Activated CD4-positive, alpha-beta memory T cell treated with anti-CD3 and anti-CD28 coated beads, Interleukin-2, amount 10 ng/mL, durations not matched to agents 7 days and 5 days (primary cell): ENCODE results near the gene OPHN1. TPM values are rescaled to one million over a fixed set of nuclear protein-coding genes. Genes with fewer than 3 reads are reported as not detected.

ENCODE experiments used
- CTCF ChIA-PET: fragments of 350-600 bp; sonication (Branson Sonifier 250); formaldehyde crosslinking; loops from one replicate; lab custom pipeline; 2021; ENCODE audit warnings: antibody characterized with exemption, inconsistent platforms; lab: Charles Lee
- POLR2A ChIA-PET: fragments of 350-600 bp; sonication (Branson Sonifier 250); formaldehyde crosslinking; loops from one replicate; lab custom pipeline; 2021; ENCODE audit warnings: antibody characterized with exemption; lab: Charles Lee
- DNase-seq: peaks from one replicate; pipeline ENCODE4 v3.0.0-alpha.2; 2020
- H3K27ac Mint-ChIP-seq: one replicate; pipeline ENCODE4 v1.8.0; 2021; ENCODE audit warnings: mild to moderate bottlenecking, mixed read lengths
- H3K27me3 Mint-ChIP-seq: one replicate; pipeline ENCODE4 v1.8.0; 2021; ENCODE audit warnings: mixed read lengths
- H3K36me3 Mint-ChIP-seq: one replicate; pipeline ENCODE4 v1.8.0; 2021; ENCODE audit warnings: low read depth, mixed read lengths
- H3K4me1 Mint-ChIP-seq: one replicate; pipeline ENCODE4 v1.8.0; 2021; ENCODE audit warnings: mixed read lengths
- H3K4me3 Mint-ChIP-seq: one replicate; pipeline ENCODE4 v1.8.0; 2021; ENCODE audit warnings: mild to moderate bottlenecking, mixed read lengths
- H3K9me3 Mint-ChIP-seq: one replicate; pipeline ENCODE4 v1.8.0; 2021; ENCODE audit warnings: mixed read lengths
- total RNA-seq, 2 experiments: library from RNA; stranded (reverse); gene quantifications; one replicate each; pipeline ENCODE4 v1.2.3, GENCODE V29; 2021

OPHN1 gene
- total RNA-seq, 2 experiments from 2014 or later, result 0.10 to 0.30 TPM

DNA sequence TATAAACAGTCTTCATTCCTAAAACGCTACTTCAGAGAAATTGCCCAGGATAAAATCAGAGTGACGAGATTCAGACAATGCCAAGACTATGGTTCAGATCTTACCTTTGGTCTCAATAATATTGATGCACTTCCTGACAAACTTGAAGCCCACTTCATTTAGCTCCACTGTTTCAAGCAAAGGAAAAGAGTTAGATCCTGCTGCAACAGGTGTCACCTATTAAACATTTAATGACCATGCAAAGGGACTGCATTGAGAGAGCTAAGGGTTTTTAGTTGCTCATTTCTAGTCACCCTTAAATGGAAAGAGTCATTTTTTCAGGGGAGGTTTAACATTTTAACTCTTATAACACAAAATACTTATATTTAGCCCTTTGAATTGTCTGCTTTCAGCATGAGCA is 239.5 kb downstream of the OPHN1 start:
- no peaks in the 10 kb centered on the region for H3K9me3 Mint-ChIP-seq
- CTCF ChIA-PET, result no interaction called here

DNA sequence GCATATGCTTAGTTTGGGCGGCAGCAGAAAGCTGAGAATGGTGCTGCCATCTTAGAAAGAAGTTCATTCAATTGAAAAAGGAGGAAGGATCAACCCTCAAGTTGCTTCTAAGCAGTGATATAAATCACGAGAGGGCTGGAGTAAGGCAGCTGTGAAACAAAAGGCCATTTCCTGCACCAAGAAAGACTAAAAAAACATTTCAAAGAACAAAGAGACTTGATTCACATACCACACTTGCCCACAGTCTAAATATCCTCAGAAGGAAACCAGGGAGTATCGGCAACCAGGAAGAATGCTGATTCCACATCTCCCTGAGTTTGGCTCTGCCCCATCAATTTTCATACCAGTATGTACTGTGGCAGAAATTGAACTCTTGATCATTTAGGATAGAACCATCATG is 240.1 kb downstream of the OPHN1 start:
- H3K27ac Mint-ChIP-seq, result no peak overlapping the region
- H3K9me3 Mint-ChIP-seq, result no peaks in the 10 kb centered on the region
- CTCF ChIA-PET, result no interaction called here
- H3K4me1 Mint-ChIP-seq, result peaks cover 12% of the 10 kb centered on the region
- no peak for DNase-seq
- no peaks in the 10 kb centered on the region for H3K27me3 Mint-ChIP-seq
- no peaks in the 10 kb centered on the region for H3K36me3 Mint-ChIP-seq
- POLR2A ChIA-PET, result no interaction called here
- H3K4me3 Mint-ChIP-seq, result no peak overlapping the region

More for the DNA sequence above, 239.5 kb downstream of the OPHN1 start:
- DNase-seq, result no peak
- Mint-ChIP-seq H3K4me3 (no peak overlapping the region), H3K27ac (no peak overlapping the region), H3K36me3 (no peaks in the 10 kb centered on the region), H3K27me3 (no peaks in the 10 kb centered on the region), H3K4me1 (peaks cover 12% of the 10 kb centered on the region)
- POLR2A ChIA-PET, result no interaction called here

DNA sequence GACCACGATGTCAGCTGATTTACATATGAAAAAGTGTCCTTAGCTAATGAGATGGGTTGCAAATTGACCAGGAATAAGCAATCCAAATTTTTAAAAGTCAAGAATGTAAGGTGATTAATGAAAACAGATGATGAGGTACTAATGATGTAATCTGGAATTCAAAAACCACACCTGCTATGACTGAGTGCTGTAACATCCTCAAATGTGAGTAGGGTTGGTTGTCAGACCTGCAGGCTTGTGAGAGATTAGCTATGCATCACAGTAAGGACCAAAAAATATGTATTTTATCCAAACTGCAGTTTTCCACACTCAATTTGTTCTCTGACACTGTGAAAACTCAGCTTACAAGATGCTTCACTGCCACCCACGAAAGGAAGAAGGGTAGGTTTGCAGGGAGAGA is 242.5 kb downstream of the OPHN1 start:
- no peaks in the 10 kb centered on the region for H3K9me3 Mint-ChIP-seq
- no peaks in the 10 kb centered on the region for H3K36me3 Mint-ChIP-seq
- no peaks in the 10 kb centered on the region for H3K27me3 Mint-ChIP-seq
- H3K27ac Mint-ChIP-seq, result no peak overlapping the region
- ChIA-PET CTCF (no interaction called here), POLR2A (no interaction called here)
- peaks cover 21% of the 10 kb centered on the region for H3K4me1 Mint-ChIP-seq
- DNase-seq, result no peak
- no peak overlapping the region for H3K4me3 Mint-ChIP-seq

DNA sequence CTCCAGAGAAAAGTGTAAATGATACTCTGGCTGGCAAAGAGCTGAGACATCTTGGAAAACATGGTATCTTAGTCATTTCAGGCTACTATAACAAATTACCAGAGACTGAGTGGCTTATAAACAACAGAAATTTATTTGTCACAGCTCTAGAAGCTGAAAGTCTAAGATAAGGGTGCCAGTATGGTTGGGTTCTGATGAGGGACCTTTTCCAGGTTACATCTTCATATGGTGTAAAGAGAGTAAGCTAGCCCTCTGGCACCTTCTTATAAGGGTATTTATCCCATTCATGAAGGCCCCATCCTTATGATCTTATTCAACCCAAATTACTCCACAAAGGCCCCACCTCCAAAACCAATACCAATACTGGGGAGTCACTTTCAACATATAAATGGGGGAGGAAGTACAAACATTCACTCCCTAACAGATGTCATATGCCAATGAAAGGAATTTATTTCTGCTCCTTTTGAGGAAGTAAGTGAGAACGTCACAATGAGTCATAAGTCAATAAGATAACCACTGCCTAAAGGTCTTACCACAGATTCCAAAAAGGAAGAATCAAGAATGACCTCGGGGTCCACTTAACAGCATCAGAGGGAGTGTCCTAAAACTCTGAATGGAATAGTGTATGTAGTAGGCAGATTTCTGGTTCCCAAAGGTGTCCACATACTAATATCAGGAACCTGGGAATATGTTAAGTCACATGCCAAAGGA is 246.6 kb downstream of the OPHN1 start:
- Mint-ChIP-seq H3K9me3 (peaks cover 2% of the 10 kb centered on the region), H3K36me3 (peaks cover 6% of the 10 kb centered on the region), H3K4me3 (no peak overlapping the region), H3K4me1 (peaks cover 26% of the 10 kb centered on the region), H3K27me3 (no peaks in the 10 kb centered on the region), H3K27ac (no peak overlapping the region)
- ChIA-PET POLR2A (no interaction called here), CTCF (interaction anchor here (0.7 kb wide), 1 partner anchor 40 kb away, joined by 3 read pairs; no protein-coding TSS in a partner anchor)
- DNase-seq, result no peak

DNA sequence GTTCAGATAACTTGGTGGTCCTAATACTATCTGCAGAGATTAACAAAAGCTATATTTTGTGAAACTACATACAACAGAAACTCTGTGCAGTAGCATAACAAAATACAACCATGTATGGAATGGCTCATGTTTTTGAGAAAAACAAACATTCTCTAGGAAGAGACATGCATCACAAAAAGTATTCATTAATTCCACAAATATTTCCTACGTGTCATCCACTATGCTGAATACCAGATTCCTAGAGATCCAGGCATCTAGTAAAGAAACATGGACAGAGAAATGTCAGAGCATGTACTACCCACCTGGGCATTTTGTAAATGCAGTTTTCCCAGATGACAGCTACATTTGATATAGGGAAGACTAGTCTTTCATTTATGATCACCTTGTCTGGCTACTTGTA is 248.1 kb downstream of the OPHN1 start:
- Mint-ChIP-seq H3K4me1 (peaks cover 33% of the 10 kb centered on the region), H3K27me3 (no peaks in the 10 kb centered on the region), H3K36me3 (peaks cover 6% of the 10 kb centered on the region), H3K9me3 (peaks cover 2% of the 10 kb centered on the region), H3K4me3 (no peak overlapping the region), H3K27ac (no peak overlapping the region)
- POLR2A ChIA-PET, result no interaction called here
- no peak for DNase-seq
- CTCF ChIA-PET, result interaction anchor here (2.1 kb wide), 1 partner anchor 12 kb away, joined by 6 read pairs; no protein-coding TSS in a partner anchor

DNA sequence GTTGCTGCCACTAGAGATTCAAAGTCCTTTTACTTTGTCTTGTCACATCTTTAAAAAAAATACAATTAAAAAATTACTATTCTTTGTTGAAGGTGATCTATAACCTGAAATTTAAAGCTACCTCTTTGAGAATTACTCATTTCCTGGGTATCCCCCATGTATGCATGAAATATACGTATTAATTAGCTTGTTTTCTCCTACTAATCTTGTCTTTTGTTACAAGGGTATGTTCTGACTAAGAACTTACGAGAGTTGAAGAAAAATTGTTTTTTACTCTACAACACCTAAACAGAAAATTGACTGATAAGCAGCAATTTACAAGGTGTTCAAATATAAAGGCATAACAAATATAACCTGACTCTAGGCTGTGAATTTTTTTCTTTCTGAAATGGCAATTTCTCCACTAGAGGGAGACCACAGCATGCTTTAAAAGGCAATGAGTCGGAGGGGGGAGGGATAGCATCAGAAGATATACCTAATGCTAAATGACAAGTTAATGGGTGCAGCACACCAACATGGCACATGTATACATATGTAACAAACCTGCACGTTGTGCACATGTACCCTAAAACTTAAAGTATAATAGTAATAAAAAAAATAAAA is 249.6 kb downstream of the OPHN1 start:
- POLR2A ChIA-PET, result no interaction called here
- H3K4me1 Mint-ChIP-seq, result peaks cover 41% of the 10 kb centered on the region
- no peak overlapping the region for H3K27ac Mint-ChIP-seq
- no peaks in the 10 kb centered on the region for H3K27me3 Mint-ChIP-seq
- H3K9me3 Mint-ChIP-seq, result peaks cover 3% of the 10 kb centered on the region
- H3K4me3 Mint-ChIP-seq, result no peak overlapping the region
- no peak for DNase-seq
- CTCF ChIA-PET, result interaction anchor here (0.9 to 1.4 kb wide), 2 partner anchors 13 to 645 kb away, joined by 4 read pairs; partner anchors contain the start of gene EFNB1
- peaks cover 6% of the 10 kb centered on the region for H3K36me3 Mint-ChIP-seq

DNA sequence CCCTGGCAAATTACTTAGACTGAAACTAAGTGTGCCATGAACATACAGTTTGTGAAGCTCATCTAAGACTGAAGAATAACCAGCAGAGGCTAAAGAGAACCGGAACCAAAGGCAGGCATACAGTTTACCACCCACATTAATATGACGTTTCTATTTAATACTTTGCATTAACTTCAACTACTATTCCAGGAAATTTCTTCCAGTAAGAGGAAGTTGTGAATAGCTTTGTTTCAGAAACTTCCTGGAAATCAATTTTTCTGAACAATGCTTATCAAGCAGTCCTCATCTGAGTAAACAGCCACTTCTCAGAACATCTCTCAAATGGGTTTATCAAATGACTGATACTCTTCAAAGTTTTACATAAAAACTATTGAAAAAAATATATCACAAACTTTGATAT is 252.7 kb downstream of the OPHN1 start:
- peak overlapping the region; percentile 70 for H3K27ac Mint-ChIP-seq
- H3K27me3 Mint-ChIP-seq, result no peaks in the 10 kb centered on the region
- H3K36me3 Mint-ChIP-seq, result peaks cover 12% of the 10 kb centered on the region
- ChIA-PET POLR2A (interaction anchor here (0.6 to 1.0 kb wide), 3 partner anchors 16 to 1449 kb away, joined by 3 read pairs; no protein-coding TSS in a partner anchor), CTCF (no interaction called here)
- DNase-seq, result no peak
- peaks cover 8% of the 10 kb centered on the region for H3K9me3 Mint-ChIP-seq
- no peak overlapping the region for H3K4me3 Mint-ChIP-seq
- peaks cover 38% of the 10 kb centered on the region for H3K4me1 Mint-ChIP-seq

DNA sequence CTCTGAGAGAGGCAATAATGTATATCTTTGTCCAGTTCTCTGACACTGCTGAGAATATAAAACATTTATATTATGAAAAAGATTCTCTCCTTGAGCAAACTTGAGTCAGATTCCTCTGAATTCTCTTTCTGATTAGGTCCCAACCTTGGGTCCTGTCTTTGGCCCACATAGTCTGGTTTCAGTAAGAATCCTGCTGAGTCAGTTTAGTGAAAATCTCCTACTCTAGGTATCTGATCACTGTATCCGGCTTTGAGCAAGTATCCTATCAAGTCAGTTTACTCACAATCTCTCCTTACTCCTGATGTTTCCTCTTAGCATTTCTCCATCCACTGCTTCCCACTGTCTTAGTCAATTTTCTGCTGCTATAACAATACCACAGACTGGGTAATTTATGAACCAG is 253.9 kb downstream of the OPHN1 start:
- peaks cover 36% of the 10 kb centered on the region for H3K4me1 Mint-ChIP-seq
- CTCF ChIA-PET, result no interaction called here
- DNase-seq, result no peak
- H3K4me3 Mint-ChIP-seq, result no peak overlapping the region
- peak overlapping the region; percentile 52 for H3K27ac Mint-ChIP-seq
- peaks cover 12% of the 10 kb centered on the region for H3K36me3 Mint-ChIP-seq
- H3K9me3 Mint-ChIP-seq, result peaks cover 8% of the 10 kb centered on the region
- POLR2A ChIA-PET, result no interaction called here
- H3K27me3 Mint-ChIP-seq, result no peaks in the 10 kb centered on the region

DNA sequence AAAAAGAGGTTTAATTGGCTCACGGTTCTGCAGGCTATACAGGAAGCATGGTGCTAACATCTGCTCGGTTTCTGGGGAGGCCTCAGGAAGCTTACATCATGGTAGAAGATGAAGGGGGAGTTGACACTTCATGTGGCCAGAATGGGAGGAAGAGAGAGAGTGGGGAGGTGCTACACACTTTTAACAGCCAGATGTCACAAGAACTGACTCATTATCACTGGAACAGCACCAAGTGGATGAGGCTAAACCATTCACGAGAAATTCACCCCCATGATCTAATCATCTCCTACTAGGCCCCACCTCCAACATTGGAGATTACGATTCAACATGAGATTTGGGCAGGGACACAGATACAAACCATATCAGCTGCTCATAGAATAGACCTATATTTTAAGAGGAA is 255.8 kb downstream of the OPHN1 start:
- H3K36me3 Mint-ChIP-seq, result peaks cover 12% of the 10 kb centered on the region
- no peak overlapping the region for H3K4me3 Mint-ChIP-seq
- ChIA-PET CTCF (no interaction called here), POLR2A (no interaction called here)
- peaks cover 27% of the 10 kb centered on the region for H3K4me1 Mint-ChIP-seq
- DNase-seq, result no peak
- no peaks in the 10 kb centered on the region for H3K27me3 Mint-ChIP-seq
- peaks cover 8% of the 10 kb centered on the region for H3K9me3 Mint-ChIP-seq
- peak overlapping the region; percentile 59 for H3K27ac Mint-ChIP-seq

DNA sequence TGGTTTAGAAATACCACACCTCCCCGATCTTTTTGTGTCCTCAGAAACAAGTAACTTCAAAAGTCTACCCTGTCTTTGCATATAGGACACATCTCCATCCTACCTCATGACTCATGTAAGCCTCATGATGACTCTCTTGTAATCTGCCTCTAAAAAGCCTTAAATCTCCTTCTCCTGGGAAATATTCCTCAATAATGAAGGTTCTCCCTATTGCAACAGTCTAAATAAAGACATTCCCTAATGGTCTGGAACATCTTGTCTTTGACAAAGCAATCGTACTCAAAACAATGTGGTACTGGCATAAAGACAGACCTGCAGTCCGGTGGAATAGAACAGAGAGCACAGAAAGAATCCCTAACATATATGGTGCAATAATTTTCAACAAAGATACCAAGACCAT is 257.7 kb downstream of the OPHN1 start:
- CTCF ChIA-PET, result no interaction called here
- Mint-ChIP-seq H3K27me3 (no peaks in the 10 kb centered on the region), H3K9me3 (peaks cover 6% of the 10 kb centered on the region), H3K4me3 (no peak overlapping the region), H3K27ac (no peak overlapping the region), H3K4me1 (peaks cover 16% of the 10 kb centered on the region), H3K36me3 (peaks cover 7% of the 10 kb centered on the region)
- POLR2A ChIA-PET, result no interaction called here
- DNase-seq, result no peak

DNA sequence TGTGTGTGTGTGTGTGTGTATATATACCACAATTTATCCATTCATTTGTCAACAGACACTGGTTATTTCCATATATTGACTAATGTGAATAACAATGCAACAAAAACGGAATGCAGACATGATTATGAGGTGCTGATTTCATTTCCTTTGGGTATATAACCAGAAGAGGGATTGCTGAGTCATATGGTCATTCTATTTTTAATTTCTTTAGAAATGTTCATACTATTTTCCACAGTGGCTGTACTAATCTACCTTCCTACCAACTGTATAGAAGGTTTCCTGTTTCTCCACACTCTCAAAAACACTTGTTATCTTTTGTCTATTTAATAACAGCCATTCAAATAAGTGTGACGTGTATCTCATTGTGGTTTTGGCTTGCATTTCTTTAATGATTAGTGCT is 269.9 kb downstream of the OPHN1 start:
- POLR2A ChIA-PET, result no interaction called here
- H3K4me3 Mint-ChIP-seq, result no peak overlapping the region
- no peaks in the 10 kb centered on the region for H3K36me3 Mint-ChIP-seq
- H3K9me3 Mint-ChIP-seq, result peaks cover 3% of the 10 kb centered on the region
- peaks cover 7% of the 10 kb centered on the region for H3K4me1 Mint-ChIP-seq
- no peak for DNase-seq
- H3K27me3 Mint-ChIP-seq, result no peaks in the 10 kb centered on the region
- CTCF ChIA-PET, result no interaction called here
- no peak overlapping the region for H3K27ac Mint-ChIP-seq

DNA sequence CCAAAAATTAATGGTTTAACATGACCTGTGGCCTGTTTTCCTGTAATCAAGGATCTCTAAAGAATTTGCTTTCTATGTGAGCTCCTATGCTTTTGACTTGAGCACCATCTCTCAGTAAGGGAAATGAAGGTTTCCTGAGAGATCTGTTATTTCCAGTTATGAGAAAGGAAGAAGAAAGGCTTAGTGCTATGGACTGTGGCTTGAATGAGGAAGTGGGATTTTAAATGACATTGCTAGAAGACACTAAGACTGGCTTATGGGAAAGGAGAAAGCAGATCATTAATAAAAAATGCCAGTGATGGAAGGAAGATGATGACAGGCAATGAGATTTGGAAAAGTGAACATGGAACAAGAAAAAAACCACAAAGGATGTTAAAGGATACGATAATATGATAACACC is 285.4 kb downstream of the OPHN1 start:
- no peak overlapping the region for H3K4me3 Mint-ChIP-seq
- no peak for DNase-seq
- ChIA-PET CTCF (no interaction called here), POLR2A (no interaction called here)
- H3K27me3 Mint-ChIP-seq, result no peaks in the 10 kb centered on the region
- no peak overlapping the region for H3K27ac Mint-ChIP-seq
- no peaks in the 10 kb centered on the region for H3K9me3 Mint-ChIP-seq
- H3K36me3 Mint-ChIP-seq, result no peaks in the 10 kb centered on the region
- peaks cover 4% of the 10 kb centered on the region for H3K4me1 Mint-ChIP-seq

DNA sequence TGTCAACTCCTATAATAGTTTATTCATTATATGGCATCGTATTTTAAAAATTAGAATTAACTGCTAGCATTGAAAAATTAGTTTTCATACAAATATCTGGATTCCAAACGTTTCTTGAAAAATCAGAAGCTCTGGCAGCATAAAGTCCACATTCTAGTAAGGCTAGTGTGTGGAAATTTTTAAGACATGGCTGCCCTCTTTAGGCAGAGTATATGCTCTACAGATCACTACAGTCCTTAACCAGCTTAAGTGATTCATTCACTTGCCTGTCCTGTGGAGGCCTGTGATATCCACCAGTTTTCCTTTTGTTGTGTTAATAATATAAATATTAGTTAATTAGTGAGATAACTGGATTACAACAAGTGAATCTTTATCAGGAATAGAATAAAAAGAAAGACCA is 287.2 kb downstream of the OPHN1 start:
- ChIA-PET POLR2A (no interaction called here), CTCF (interaction anchor here (0.5 kb wide), 1 partner anchor 40 kb away, joined by 3 read pairs; no protein-coding TSS in a partner anchor)
- Mint-ChIP-seq H3K27ac (no peak overlapping the region), H3K4me3 (no peak overlapping the region), H3K4me1 (peaks cover 4% of the 10 kb centered on the region), H3K27me3 (no peaks in the 10 kb centered on the region), H3K36me3 (no peaks in the 10 kb centered on the region), H3K9me3 (no peaks in the 10 kb centered on the region)
- DNase-seq, result no peak
